HCT116 (cell line): ENCODE measurements around the gene POLR2I. TPM values are rescaled to one million over a fixed set of nuclear protein-coding genes. Genes with fewer than 3 reads are reported as not detected.

Source experiments
- ATAC-seq: fragments of 200-7000 bp; cut with Tn5 transposase; 2 replicates; pipeline ENCODE4 v1.9.1; 2020; ENCODE audit warnings: mild to moderate bottlenecking, moderate library complexity
- BruUV-seq: library from RNA; stranded (reverse); fragments of 400-500 nt; replicated peaks from 2 replicates; lab custom pipeline; 2021; lab: Mats Ljungman, UMichigan
- CTCF ChIA-PET: fragments of 300-600 bp; sonication (Branson Sonifier 250); formaldehyde crosslinking; loops from one replicate; lab custom pipeline; 2021; ENCODE audit warnings: antibody characterized with exemption; lab: Charles Lee
- POLR2A ChIA-PET: fragments of 300-600, 350-600 bp; sonication (Branson Sonifier 250); formaldehyde crosslinking; loops from one replicate; lab custom pipeline; 2021; ENCODE audit warnings: antibody characterized with exemption; lab: Charles Lee
- RAD21 ChIA-PET, 2 experiments: fragments of 300-600 bp; sonication (Branson Sonifier 250); formaldehyde crosslinking; loops; one replicate each; lab custom pipeline; 2023; ENCODE audit warnings: low total read pairs in 2 of 2; ENCODE audit not compliant: uncharacterized antibody in 2 of 2, unreplicated experiment in 2 of 2, low non-redundant PET in 1 of 2; lab: Charles Lee
- DNase-seq: peaks from one replicate; pipeline ENCODE4 v3.0.0-alpha.2; 2010; ENCODE audit warnings: low read depth, low spot score
- H2AFZ ChIP-seq: fragments of 200-600 bp; shearing (Covaris generic), sonication (generic); 2 replicates; pipeline ENCODE4 v1.6.1; 2017; ENCODE audit warnings: low read depth, mixed run types, mixed read lengths, antibody characterized with exemption, low read length; ENCODE audit not compliant: poor library complexity, severe bottlenecking
- H3K27ac ChIP-seq: 2 replicates; pipeline ENCODE4 v1.5.1; 2012; ENCODE audit warnings: low read depth, low read length
- H3K27me3 ChIP-seq: fragments of 200-600 bp; sonication (generic); 2 replicates; pipeline ENCODE4 v1.6.1; 2016; ENCODE audit warnings: mixed run types, low read length, mixed read lengths; ENCODE audit not compliant: insufficient read depth
- H3K36me3 ChIP-seq, 2 experiments: fragments of 200-500 bp in 1 of 2; fragments of 200-600 bp in 1 of 2; sonication (Bioruptor generic) in 1 of 2; sonication (generic) in 1 of 2; 2 replicates each; pipeline versions ENCODE4 v1.5.1 to v1.6.1; 2014 to 2016; ENCODE audit warnings: low read length in 2 of 2, inconsistent platforms in 1 of 2, mixed read lengths in 1 of 2, mixed run types in 1 of 2; ENCODE audit not compliant: insufficient read depth in 2 of 2, control insufficient read depth in 1 of 2
- H3K4me1 ChIP-seq, 2 experiments: fragments of 200-600 bp in 1 of 2; sonication (generic) in 1 of 2; 2 replicates each; pipeline versions ENCODE4 v1.5.1 to v1.6.1; 2012 to 2017; ENCODE audit warnings: low read length in 2 of 2, inconsistent platforms in 1 of 2, mild to moderate bottlenecking in 1 of 2, mixed read lengths in 1 of 2, mixed run types in 1 of 2, moderate library complexity in 1 of 2; ENCODE audit not compliant: insufficient read depth in 2 of 2, control insufficient read depth in 1 of 2
- H3K4me2 ChIP-seq: fragments of 200-600 bp; sonication (generic); 2 replicates; pipeline ENCODE4 v1.6.1; 2017; ENCODE audit warnings: mixed run types, low read length, mixed read lengths
- H3K4me3 ChIP-seq, 2 experiments: fragments of 200-600 bp in 1 of 2; sonication (generic) in 1 of 2; replicated peaks in 1 of 2; 2 replicates each; pipeline ENCODE4 v1.5.1; 2011 to 2016; ENCODE audit warnings: low read length in 2 of 2, control low read depth in 1 of 2, low read depth in 1 of 2, mild to moderate bottlenecking in 1 of 2, mixed read lengths in 1 of 2, mixed run types in 1 of 2
- H3K79me2 ChIP-seq: fragments of 200-600 bp; sonication (generic); 2 replicates; pipeline ENCODE4 v1.6.1; 2017; ENCODE audit warnings: mild to moderate bottlenecking, mixed run types, low read length, moderate library complexity, mixed read lengths; ENCODE audit not compliant: insufficient read depth
- H3K9ac ChIP-seq: fragments of 200-600 bp; sonication (generic); 2 replicates; pipeline ENCODE4 v1.6.1; 2016; ENCODE audit warnings: low read length, mixed read lengths
- H3K9me2 ChIP-seq: fragments of 200-600 bp; sonication (generic), shearing (Covaris generic); 2 replicates; pipeline ENCODE4 v1.6.1; 2017; ENCODE audit warnings: mixed run types, mild to moderate bottlenecking, moderate library complexity; ENCODE audit not compliant: insufficient read depth
- H3K9me3 ChIP-seq, 2 experiments: fragments of 200-500 bp in 1 of 2; fragments of 200-600 bp in 1 of 2; sonication (Bioruptor generic) in 1 of 2; sonication (generic) in 1 of 2; 2 replicates each; pipeline ENCODE4 v1.6.1; 2014 to 2017; ENCODE audit warnings: low read length in 2 of 2, mixed read lengths in 2 of 2, inconsistent platforms in 1 of 2, low read depth in 1 of 2, mild to moderate bottlenecking in 1 of 2, mixed run types in 1 of 2, moderate library complexity in 1 of 2; ENCODE audit not compliant: control insufficient read depth in 1 of 2, insufficient read depth in 1 of 2
- H4K20me1 ChIP-seq: fragments of 200-600 bp; sonication (generic), shearing (Covaris generic); 2 replicates; pipeline ENCODE4 v1.6.1; 2017; ENCODE audit warnings: mixed run types, mild to moderate bottlenecking, moderate library complexity; ENCODE audit not compliant: insufficient read depth
- EZH2 ChIP-seq: fragments of 200-600 bp; sonication (generic); IDR thresholded peaks from 2 replicates; pipeline ENCODE4 v1.6.1; 2017; ENCODE audit warnings: antibody characterized with exemption, mixed run types
- FOSL1 ChIP-seq: IDR thresholded peaks from 2 replicates; pipeline ENCODE4 v1.6.1; 2012; ENCODE audit warnings: low read depth
- POLR2AphosphoS5 ChIP-seq: IDR thresholded peaks from 2 replicates; pipeline ENCODE4 v1.6.1; 2011; ENCODE audit warnings: mild to moderate bottlenecking, low read depth, low read length, moderate library complexity
- RAD21 ChIP-seq: IDR thresholded peaks from 2 replicates; pipeline ENCODE4 v1.6.1; 2012; ENCODE audit warnings: low read depth, mild to moderate bottlenecking
- SRF ChIP-seq: IDR thresholded peaks from 2 replicates; pipeline ENCODE4 v1.6.1; 2012; ENCODE audit warnings: low read depth
- TCF7L2 ChIP-seq: IDR thresholded peaks from 2 replicates; pipeline ENCODE4 v1.7.0; 2011; ENCODE audit warnings: borderline replicate concordance, inconsistent platforms; ENCODE audit not compliant: insufficient read depth, insufficient read length; ENCODE audit errors: extremely low read depth
- intact Hi-C: fragments of 100-400 bp; cut with micrococcal nuclease; formaldehyde crosslinking; loops from 2 replicates; pipeline ENCODE4 v1.10.0; 2022
- total RNA-seq: library from RNA; stranded (reverse); gene quantifications from one replicate; pipeline ENCODE4 v1.2.1, GENCODE V29; 2021; ENCODE audit not compliant: unreplicated experiment
- TF ChIP-seq, protein P1 (sequence below), 3 experiments: fragments of 200-600 bp in 1 of 3; sonication (generic) in 1 of 3; IDR thresholded peaks in 2 of 3; conservative IDR thresholded peaks in 1 of 3; 2 replicates each; pipeline ENCODE4 v1.5.1; 2012 to 2017; ENCODE audit warnings: low read depth in 2 of 3, low read length in 2 of 3, antibody characterized with exemption in 1 of 3, borderline replicate concordance in 1 of 3, control low read depth in 1 of 3, mild to moderate bottlenecking in 1 of 3, mixed read lengths in 1 of 3, mixed run types in 1 of 3, moderate library complexity in 1 of 3; ENCODE audit not compliant: insufficient read depth in 1 of 3
- TF ChIP-seq, protein P2 (sequence below): IDR thresholded peaks from 2 replicates; pipeline ENCODE4 v1.6.1; 2011; ENCODE audit warnings: mild to moderate bottlenecking, low read length, moderate library complexity; ENCODE audit not compliant: insufficient replicate concordance; ENCODE audit errors: extremely low read depth

POLR2I gene
- total RNA-seq, 1 experiment from 2014 or later, result 108 TPM

DNA sequence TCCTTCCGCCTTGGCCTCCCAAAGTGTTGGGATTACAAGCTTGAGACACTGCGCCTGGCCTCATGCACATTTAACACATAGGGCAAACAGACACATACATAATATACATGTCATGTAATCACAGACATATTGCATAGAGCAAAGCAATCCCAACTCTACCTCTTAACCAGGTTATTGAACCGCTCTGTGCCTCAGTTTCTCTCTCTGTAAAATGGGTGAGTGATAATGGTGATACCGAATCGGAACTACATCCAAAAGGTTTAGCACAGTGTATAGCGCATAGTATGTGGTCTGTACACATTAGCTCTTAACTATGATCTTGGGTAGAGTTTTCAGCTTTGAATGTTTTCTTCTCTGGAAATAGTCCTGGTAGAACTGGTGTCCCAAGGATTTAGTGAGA, 29.9 kb upstream of the POLR2I start:
- H3K27me3 ChIP-seq, result no peaks in the 10 kb centered on the region
- peaks cover 7 to 11% of the 10 kb centered on the region in 2 experiments for H3K4me1 ChIP-seq
- BruUV-seq, result no TSS peak
- TF ChIP-seq, protein P1, sequence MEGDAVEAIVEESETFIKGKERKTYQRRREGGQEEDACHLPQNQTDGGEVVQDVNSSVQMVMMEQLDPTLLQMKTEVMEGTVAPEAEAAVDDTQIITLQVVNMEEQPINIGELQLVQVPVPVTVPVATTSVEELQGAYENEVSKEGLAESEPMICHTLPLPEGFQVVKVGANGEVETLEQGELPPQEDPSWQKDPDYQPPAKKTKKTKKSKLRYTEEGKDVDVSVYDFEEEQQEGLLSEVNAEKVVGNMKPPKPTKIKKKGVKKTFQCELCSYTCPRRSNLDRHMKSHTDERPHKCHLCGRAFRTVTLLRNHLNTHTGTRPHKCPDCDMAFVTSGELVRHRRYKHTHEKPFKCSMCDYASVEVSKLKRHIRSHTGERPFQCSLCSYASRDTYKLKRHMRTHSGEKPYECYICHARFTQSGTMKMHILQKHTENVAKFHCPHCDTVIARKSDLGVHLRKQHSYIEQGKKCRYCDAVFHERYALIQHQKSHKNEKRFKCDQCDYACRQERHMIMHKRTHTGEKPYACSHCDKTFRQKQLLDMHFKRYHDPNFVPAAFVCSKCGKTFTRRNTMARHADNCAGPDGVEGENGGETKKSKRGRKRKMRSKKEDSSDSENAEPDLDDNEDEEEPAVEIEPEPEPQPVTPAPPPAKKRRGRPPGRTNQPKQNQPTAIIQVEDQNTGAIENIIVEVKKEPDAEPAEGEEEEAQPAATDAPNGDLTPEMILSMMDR (IDR thresholded peaks at IDR 0.05 in 2 of 3, conservative IDR thresholded peaks at IDR 0.05 in 1 of 3; ENCODE audit: borderline replicate concordance in 1 of 3, insufficient read depth in 1 of 3, low read depth in 2 of 3, low read length in 2 of 3), result no peak
- no peak for TF ChIP-seq RAD21
- H3K9me2 ChIP-seq, result no peaks in the 10 kb centered on the region
- no peak for DNase-seq
- peaks cover 59% of the 10 kb centered on the region for H3K79me2 ChIP-seq
- peaks cover 6% of the 10 kb centered on the region; the same call in 1 of the 2 replicates for H4K20me1 ChIP-seq
- intact Hi-C loops, result no loop called here
- no peaks in the 10 kb centered on the region for H3K9me3 ChIP-seq
- no peak overlapping the region for H3K9ac ChIP-seq
- no peak overlapping the region for H3K27ac ChIP-seq
- ChIA-PET POLR2A (interaction anchor here (1.3 kb wide), 1 partner anchor 8 kb away, joined by 3 read pairs; no protein-coding TSS in a partner anchor), CTCF (no interaction called here), RAD21 (no interaction called here)
- peaks cover 44 to 56% of the 10 kb centered on the region in 2 experiments for H3K36me3 ChIP-seq
- H3K4me2 ChIP-seq, result no peak overlapping the region
- no peak overlapping the region for H3K4me3 ChIP-seq
- H2AFZ ChIP-seq, result no peak overlapping the region
- ATAC-seq, result no peak

DNA sequence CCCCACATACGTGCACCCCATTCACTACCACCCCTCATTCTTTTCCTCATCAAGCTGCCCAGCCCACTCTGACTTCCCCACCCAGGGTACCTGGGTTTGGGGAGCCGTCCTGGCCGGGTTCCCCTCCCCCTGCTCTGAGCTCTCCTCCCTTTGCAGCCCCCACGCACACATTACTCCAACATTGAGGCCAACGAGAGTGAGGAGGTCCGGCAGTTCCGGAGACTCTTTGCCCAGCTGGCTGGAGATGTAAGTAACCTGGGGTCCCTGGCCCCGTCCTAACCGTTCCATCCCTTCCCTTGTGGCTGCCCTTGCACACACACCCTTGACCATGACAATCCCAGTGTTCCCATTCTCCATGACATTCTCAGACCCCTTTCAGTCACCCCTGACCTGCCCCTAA, 27.8 kb upstream of the POLR2I start:
- RAD21 ChIA-PET, result no interaction called here
- POLR2A ChIA-PET, result no interaction called here
- TF ChIP-seq POLR2AphosphoS5 (no peak), TCF7L2 (no peak), FOSL1 (no peak), SRF (no peak), EZH2 (no peak)
- TF ChIP-seq, protein P2, sequence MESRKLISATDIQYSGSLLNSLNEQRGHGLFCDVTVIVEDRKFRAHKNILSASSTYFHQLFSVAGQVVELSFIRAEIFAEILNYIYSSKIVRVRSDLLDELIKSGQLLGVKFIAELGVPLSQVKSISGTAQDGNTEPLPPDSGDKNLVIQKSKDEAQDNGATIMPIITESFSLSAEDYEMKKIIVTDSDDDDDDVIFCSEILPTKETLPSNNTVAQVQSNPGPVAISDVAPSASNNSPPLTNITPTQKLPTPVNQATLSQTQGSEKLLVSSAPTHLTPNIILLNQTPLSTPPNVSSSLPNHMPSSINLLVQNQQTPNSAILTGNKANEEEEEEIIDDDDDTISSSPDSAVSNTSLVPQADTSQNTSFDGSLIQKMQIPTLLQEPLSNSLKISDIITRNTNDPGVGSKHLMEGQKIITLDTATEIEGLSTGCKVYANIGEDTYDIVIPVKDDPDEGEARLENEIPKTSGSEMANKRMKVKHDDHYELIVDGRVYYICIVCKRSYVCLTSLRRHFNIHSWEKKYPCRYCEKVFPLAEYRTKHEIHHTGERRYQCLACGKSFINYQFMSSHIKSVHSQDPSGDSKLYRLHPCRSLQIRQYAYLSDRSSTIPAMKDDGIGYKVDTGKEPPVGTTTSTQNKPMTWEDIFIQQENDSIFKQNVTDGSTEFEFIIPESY, result no peak
- Histone ChIP-seq H3K27ac (no peak overlapping the region), H3K9me3 (no peaks in the 10 kb centered on the region), H3K4me1 (peaks cover 25 to 33% of the 10 kb centered on the region in 2 experiments), H3K79me2 (peaks cover 49% of the 10 kb centered on the region), H3K4me3 (no peak overlapping the region), H3K27me3 (no peaks in the 10 kb centered on the region), H3K9me2 (no peaks in the 10 kb centered on the region), H2AFZ (no peak overlapping the region), H3K9ac (no peak overlapping the region), H3K4me2 (no peak overlapping the region), H3K36me3 (peaks cover 38 to 41% of the 10 kb centered on the region in 2 experiments), H4K20me1 (peaks cover 6% of the 10 kb centered on the region; the same call in 1 of the 2 replicates)
- intact Hi-C loops, result no loop called here
- CTCF ChIA-PET, result no interaction called here
- no TSS peak for BruUV-seq
- DNase-seq, result no peak
- ATAC-seq, result no peak
